ENCODE results near the gene BEX1. TPM values are rescaled to one million over a fixed set of nuclear protein-coding genes. Genes with fewer than 3 reads are reported as not detected.

The BEX1 gene
- total and polyA plus RNA-seq, 2 of the 8 experiments (the other 6 are each of a cell fraction or from before 2014, with no cell fraction given): 61.0 to 75.2 TPM

GRCh38 chrX:103063191-103063845 lies 653 bp downstream of the BEX1 start:
- Histone ChIP-seq H3K23me2 (ENCODE audit: low read depth, low read length) (no peaks in the 10 kb centered on the region; the same call in 1 of the 2 replicates), H3K14ac (ENCODE audit: insufficient read length) (no peak overlapping the region), H2BK12ac (ENCODE audit: low read depth, low read length) (no peak overlapping the region), H3K4ac (replicated peaks; ENCODE audit: insufficient read length, low read depth, low read length) (no peak overlapping the region), H3K79me2 (ENCODE audit: control insufficient read depth in 1 of 2, insufficient read depth in 2 of 2, low read length in 2 of 2) (no peaks in the 10 kb centered on the region), H3K27ac (ENCODE audit: low read depth, low read length) (peak overlapping the region; percentile 63; the same call in 1 of the 2 replicates), H3K27me3 (replicated peaks in 1 of 4; ENCODE audit: control insufficient read depth in 3 of 4, extremely low read depth in 1 of 4, insufficient read depth in 3 of 4, low read length in 3 of 4) (no peaks in the 10 kb centered on the region), H4K5ac (ENCODE audit: insufficient read length, low read depth, low read length) (no peak overlapping the region), H4K8ac (ENCODE audit: extremely low read depth, insufficient read depth, low read length) (peak overlapping the region; percentile 92), H3K4me3 (ENCODE audit: extremely low read depth in 1 of 4, insufficient read depth in 2 of 4, low read depth in 3 of 4, low read length in 4 of 4) (peak overlapping the region; percentile 51 to 84 (median 66)), H3K9ac (replicated peaks in 1 of 4; ENCODE audit: extremely low read depth in 1 of 4, low read depth in 3 of 4, low read length in 3 of 4) (peak overlapping the region; percentile 56 to 78 (median 70); a peak in 6 of 7 replicates), H2AFZ (ENCODE audit: low read length) (no peak overlapping the region), H2BK120ac (replicated peaks; ENCODE audit: low read depth, low read length) (no peak overlapping the region), H3K56ac (replicated peaks; ENCODE audit: insufficient read length, low read depth, low read length) (no peak overlapping the region), H2AK5ac (ENCODE audit: low read depth, low read length) (no peak overlapping the region), H3K4me1 (replicated peaks in 1 of 4; ENCODE audit: control insufficient read depth in 3 of 4, insufficient read depth in 4 of 4, low read length in 3 of 4) (peaks cover 0 to 3% (median 0%) of the 10 kb centered on the region in 4 experiments; a peak in 1 of 7 replicates), H3K79me1 (ENCODE audit: low read depth, low read length) (no peaks in the 10 kb centered on the region), H4K91ac (replicated peaks; ENCODE audit: insufficient read length, low read length) (no peak overlapping the region), H2BK15ac (ENCODE audit: low read length) (no peak overlapping the region), H3K9me3 (ENCODE audit: insufficient read depth in 2 of 2, low read depth in 1 of 2, low read length in 1 of 2) (no peaks in the 10 kb centered on the region), H3K36me3 (ENCODE audit: control insufficient read depth in 2 of 4, insufficient read depth in 4 of 4, low read length in 3 of 4) (no peaks in the 10 kb centered on the region; a peak in 1 of 8 replicates), H3K23ac (ENCODE audit: insufficient read length) (no peak overlapping the region), H2BK20ac (ENCODE audit: low read length) (no peak overlapping the region), H2BK5ac (ENCODE audit: low read depth, low read length) (no peak overlapping the region), H4K20me1 (replicated peaks in 1 of 2; ENCODE audit: control insufficient read depth in 1 of 2, insufficient read depth in 2 of 2, low read length in 2 of 2) (no peaks in the 10 kb centered on the region), H3K18ac (ENCODE audit: extremely low read depth, low read length) (no peak overlapping the region), H3K4me2 (ENCODE audit: insufficient read depth in 1 of 2, low read depth in 2 of 2, low read length in 2 of 2) (peak overlapping the region; percentile 64 to 68)
- ChIA-PET CTCF (ENCODE audit: partially characterized antibody) (no interaction called here), POLR2A (ENCODE audit: partially characterized antibody) (interaction anchor here (1.3 kb wide), 1 partner anchor 38 kb away, joined by 3 read pairs; no protein-coding TSS in a partner anchor)
- DNase-seq (ENCODE audit: low read depth in 1 of 2, low spot score in 2 of 2) (peak; percentile 7 to 61), FAIRE-seq (peak; percentile 93)
- WGBS, 2 experiments (ENCODE audit: extremely low coverage in 1 of 2, insufficient coverage in 1 of 2, insufficient read length in 1 of 2, insufficient replicate concordance in 2 of 2, low coverage in 1 of 2, low lambda C conversion rate in 2 of 2, missing lambda C conversion rate in 1 of 2): no CpG with 5 or more reads among the region's 34 CpGs
- TF ChIP-seq SIN3A (conservative IDR thresholded peaks at IDR 0.05 in 1 of 2, IDR thresholded peaks at IDR 0.05 in 1 of 2; ENCODE audit: low read depth in 1 of 2, low read length in 2 of 2): peak; percentile 91 to 96
- no peak for TF ChIP-seq RFX5 (IDR thresholded peaks at IDR 0.05; ENCODE audit: borderline replicate concordance, low read depth, low read length)
- no peak for TF ChIP-seq CREB1 (IDR thresholded peaks at IDR 0.05)
- TF ChIP-seq RXRA (IDR thresholded peaks at IDR 0.05; ENCODE audit: insufficient read depth, low read depth, low read length): no peak
- TF ChIP-seq RNF2 (IDR thresholded peaks at IDR 0.05; ENCODE audit: borderline replicate concordance, low read depth, low read length, missing control alignments, poor library complexity, severe bottlenecking): no peak
- TF ChIP-seq CBX5 (IDR thresholded peaks at IDR 0.05; ENCODE audit: low read depth, low read length): no peak
- no peak for TF ChIP-seq KDM5A (IDR thresholded peaks at IDR 0.05; ENCODE audit: low read length)
- no peak for TF ChIP-seq HDAC6 (IDR thresholded peaks at IDR 0.05; ENCODE audit: low read depth, low read length)
- TF ChIP-seq EZH2 (IDR thresholded peaks at IDR 0.05; ENCODE audit: low read depth, low read length, severe bottlenecking): no peak
- no peak for TF ChIP-seq SP2 (IDR thresholded peaks at IDR 0.05; ENCODE audit: low read length)
- no peak for TF ChIP-seq SUZ12 (IDR thresholded peaks at IDR 0.05; ENCODE audit: low read length)
- TF ChIP-seq ATF3 (IDR thresholded peaks at IDR 0.05; ENCODE audit: insufficient read depth, low read depth, low read length): no peak

Data from H1 (cell line).